WTC11 (cell line): Measurements from ENCODE around the gene DNASE1L2. TPM values are rescaled to one million over a fixed set of nuclear protein-coding genes. Genes with fewer than 3 reads are reported as not detected.
"Not testable (repeated sequence)": the region's sequence is repeated elsewhere in the genome, so short reads cannot be mapped to it uniquely, and the experiment has no call there.

Source experiments
- ATAC-seq: fragments of 200-7000 bp; cut with Tn5 transposase; 2 replicates; pipeline ENCODE4 v1.10.0; 2021; ENCODE audit warnings: mild to moderate bottlenecking, moderate library complexity
- CTCF ChIA-PET: fragments of 300-600 bp; sonication (Branson Sonifier 250); formaldehyde crosslinking; loops from one replicate; lab custom pipeline; 2021; ENCODE audit warnings: antibody characterized with exemption; lab: Charles Lee
- POLR2A ChIA-PET: fragments of 350-600 bp; sonication (Branson Sonifier 250); formaldehyde crosslinking; loops from one replicate; lab custom pipeline; 2021; ENCODE audit warnings: antibody characterized with exemption; lab: Charles Lee
- DNase-seq: peaks from one replicate; pipeline ENCODE4 v3.0.0; 2021; ENCODE audit warnings: low spot score
- H3K27ac Mint-ChIP-seq: 2 replicates; pipeline ENCODE4 v1.8.0; 2021; ENCODE audit warnings: mixed read lengths
- H3K27me3 Mint-ChIP-seq: 2 replicates; pipeline ENCODE4 v1.8.0; 2021; ENCODE audit warnings: low read depth, mild to moderate bottlenecking, moderate library complexity, mixed read lengths
- H3K36me3 Mint-ChIP-seq: 2 replicates; pipeline ENCODE4 v1.8.0; 2021; ENCODE audit warnings: mixed read lengths
- H3K4me1 Mint-ChIP-seq: 2 replicates; pipeline ENCODE4 v1.8.0; 2022; ENCODE audit warnings: mixed read lengths
- H3K4me3 Mint-ChIP-seq: 2 replicates; pipeline ENCODE4 v1.8.0; 2021; ENCODE audit warnings: mild to moderate bottlenecking, moderate library complexity, mixed read lengths
- H3K9me3 Mint-ChIP-seq: 2 replicates; pipeline ENCODE4 v1.8.0; 2021; ENCODE audit warnings: mixed read lengths
- CBFB ChIP-seq: sonication (generic); formaldehyde crosslinking; IDR thresholded peaks from 2 replicates; pipeline ENCODE4 v1.8.1; 2022; ENCODE audit warnings: mild to moderate bottlenecking, low read depth, missing genetic modification reagents
- E2F1 ChIP-seq: sonication (generic); formaldehyde crosslinking; IDR thresholded peaks from 2 replicates; pipeline ENCODE4 v1.8.0; 2022; ENCODE audit warnings: mild to moderate bottlenecking, missing genetic modification reagents
- ESRRA ChIP-seq: sonication (generic); formaldehyde crosslinking; IDR thresholded peaks from 2 replicates; pipeline ENCODE4 v1.8.1; 2022; ENCODE audit warnings: mild to moderate bottlenecking, missing genetic modification reagents, borderline replicate concordance
- FOXJ3 ChIP-seq: sonication (generic); formaldehyde crosslinking; IDR thresholded peaks from 2 replicates; pipeline ENCODE4 v1.9.0; 2021; ENCODE audit warnings: missing genetic modification reagents, mild to moderate bottlenecking, borderline replicate concordance
- FOXP1 ChIP-seq: sonication (generic); formaldehyde crosslinking; IDR thresholded peaks from 2 replicates; pipeline ENCODE4 v1.8.0; 2022; ENCODE audit warnings: missing genetic modification reagents, mild to moderate bottlenecking, moderate library complexity, borderline replicate concordance
- IRF1 ChIP-seq: sonication (generic); formaldehyde crosslinking; IDR thresholded peaks from 2 replicates; pipeline ENCODE4 v1.8.0; 2023; ENCODE audit warnings: missing genetic modification reagents
- JAZF1 ChIP-seq: fragments of 250-450 bp; sonication (Bioruptor Pico); IDR thresholded peaks from 2 replicates; pipeline ENCODE4 v1.9.0; 2021; ENCODE audit warnings: moderate library complexity, mild to moderate bottlenecking, inconsistent platforms
- MXD4 ChIP-seq: fragments of 250-450 bp; sonication (Bioruptor Pico); IDR thresholded peaks from 2 replicates; pipeline ENCODE4 v1.8.0; 2021; ENCODE audit warnings: mild to moderate bottlenecking, moderate library complexity, borderline replicate concordance
- NFE2L1 ChIP-seq: sonication (generic); formaldehyde crosslinking; IDR thresholded peaks from 2 replicates; pipeline ENCODE4 v1.8.1; 2023; ENCODE audit warnings: missing genetic modification reagents
- PRRX2 ChIP-seq: fragments of 250-450 bp; sonication (Bioruptor Pico); IDR thresholded peaks from 2 replicates; pipeline ENCODE4 v1.8.0; 2021; ENCODE audit warnings: mild to moderate bottlenecking
- SP1 ChIP-seq: sonication (generic); formaldehyde crosslinking; conservative IDR thresholded peaks from 2 replicates; pipeline ENCODE4 v1.8.1; 2022; ENCODE audit warnings: missing genetic modification reagents
- TCF7 ChIP-seq: sonication (generic); formaldehyde crosslinking; IDR thresholded peaks from 2 replicates; pipeline ENCODE4 v1.8.0; 2022; ENCODE audit warnings: mild to moderate bottlenecking, low read depth, missing genetic modification reagents, moderate library complexity
- TEAD1 ChIP-seq: sonication (generic); formaldehyde crosslinking; IDR thresholded peaks from 2 replicates; pipeline ENCODE4 v1.8.0; 2022; ENCODE audit warnings: mild to moderate bottlenecking, missing genetic modification reagents
- TP53 ChIP-seq: sonication (generic); formaldehyde crosslinking; IDR thresholded peaks from 2 replicates; pipeline ENCODE4 v1.8.1; 2023; ENCODE audit warnings: mild to moderate bottlenecking, missing genetic modification reagents
- ZBTB43 ChIP-seq: sonication (generic); formaldehyde crosslinking; IDR thresholded peaks from 2 replicates; pipeline ENCODE4 v1.8.1; 2023; ENCODE audit warnings: mild to moderate bottlenecking, missing genetic modification reagents
- ZNF121 ChIP-seq: sonication (generic); formaldehyde crosslinking; IDR thresholded peaks from 2 replicates; pipeline ENCODE4 v1.8.0; 2023; ENCODE audit warnings: missing genetic modification reagents
- ZNF512 ChIP-seq: sonication (generic); formaldehyde crosslinking; IDR thresholded peaks from 2 replicates; pipeline ENCODE4 v1.8.1; 2022; ENCODE audit warnings: missing genetic modification reagents, borderline replicate concordance
- ZSCAN18 ChIP-seq: fragments of 250-450 bp; sonication (Bioruptor Pico); IDR thresholded peaks from 2 replicates; pipeline ENCODE4 v2.1.2; 2022; ENCODE audit warnings: mild to moderate bottlenecking, moderate library complexity
- total RNA-seq: library from RNA; stranded (reverse); gene quantifications from 3 replicates; pipeline ENCODE4 v1.2.3, GENCODE V29; 2021

Gene DNASE1L2
- total RNA-seq, 1 experiment from 2014 or later: 0.66 TPM

GRCh38 chr16:2199621-2200139, 36.6 kb upstream of the DNASE1L2 start:
- Mint-ChIP-seq H3K27ac (no peak overlapping the region), H3K27me3 (peaks cover 56% of the 10 kb centered on the region), H3K36me3 (no peaks in the 10 kb centered on the region), H3K9me3 (no peaks in the 10 kb centered on the region), H3K4me3 (no peak overlapping the region), H3K4me1 (peaks cover 8% of the 10 kb centered on the region)
- ATAC-seq: no peak
- no peak for DNase-seq
- CTCF ChIA-PET: interaction anchor here (0.9 kb wide), 1 partner anchor 15 kb away, joined by 3 read pairs; no protein-coding TSS in a partner anchor
- POLR2A ChIA-PET: interaction anchor here (0.5 to 1.1 kb wide), 2 partner anchors 11 to 47 kb away, joined by 4 to 7 read pairs; partner anchors contain the start of gene BRICD5
- no peak for TF ChIP-seq FOXP1 (CRISPR knock-in tag)
- TF ChIP-seq CBFB: no peak
- TF ChIP-seq FOXJ3 (CRISPR knock-in tag): no peak
- TF ChIP-seq SP1 (CRISPR knock-in tag): no peak
- TF ChIP-seq ZBTB43 (CRISPR knock-in tag): no peak
- no peak for TF ChIP-seq E2F1 (CRISPR knock-in tag)

GRCh38 chr16:2200313-2200712, 35.9 kb upstream of the DNASE1L2 start:
- Mint-ChIP-seq H3K9me3 (no peaks in the 10 kb centered on the region), H3K4me3 (no peak overlapping the region), H3K27me3 (peaks cover 56% of the 10 kb centered on the region)
- ChIA-PET CTCF (interaction anchor here (0.9 kb wide), 1 partner anchor 15 kb away, joined by 3 read pairs; no protein-coding TSS in a partner anchor), POLR2A (interaction anchor here (1.1 kb wide), 1 partner anchor 10 kb away, joined by 4 read pairs; the partner anchor contains the start of gene BRICD5)
- no peak for ATAC-seq
- TF ChIP-seq TCF7 (CRISPR knock-in tag) (no peak), MXD4 (CRISPR knock-in tag) (no peak), JAZF1 (CRISPR knock-in tag) (no peak), ZNF121 (no peak), NFE2L1 (CRISPR knock-in tag) (no peak), TEAD1 (CRISPR knock-in tag) (no peak)
- TF ChIP-seq, all 79 proteins: peak for 0
- peaks cover 5% of the 10 kb centered on the region for H3K4me1 Mint-ChIP-seq
- DNase-seq: no peak
- no peak overlapping the region for H3K27ac Mint-ChIP-seq
- no peaks in the 10 kb centered on the region for H3K36me3 Mint-ChIP-seq

GRCh38 chr16:2203119-2203688, 33.0 kb upstream of the DNASE1L2 start:
- POLR2A ChIA-PET: interaction anchor here (0.7 kb wide), 1 partner anchor 68 kb away, joined by 3 read pairs; no protein-coding TSS in a partner anchor
- Mint-ChIP-seq H3K4me1 (peaks cover 11% of the 10 kb centered on the region), H3K4me3 (peak overlapping the region; percentile 35; the same call in 1 of the 2 replicates), H3K36me3 (peaks cover 13% of the 10 kb centered on the region), H3K27me3 (peaks cover 43% of the 10 kb centered on the region)
- DNase-seq, H3K27ac Mint-ChIP-seq, ATAC-seq, H3K9me3 Mint-ChIP-seq: not testable (repeated sequence)
- CTCF ChIA-PET: interaction anchor here (1.4 kb wide), 1 partner anchor 8 kb away, joined by 12 read pairs; no protein-coding TSS in a partner anchor

- H3K36me3 Mint-ChIP-seq: peaks cover 14% of the 10 kb centered on the region
- no peak for DNase-seq
- H3K4me1 Mint-ChIP-seq: peaks cover 11% of the 10 kb centered on the region
- H3K27ac Mint-ChIP-seq: 0 out of 2 replicates have a peak overlapping the region, but pooled peaks have one; percentile 0
- no peak for TF ChIP-seq ZSCAN18 (CRISPR knock-in tag)
- no peak for TF ChIP-seq ZNF512
- TF ChIP-seq ESRRA (CRISPR knock-in tag): no peak
- TF ChIP-seq IRF1 (CRISPR knock-in tag): no peak
- 0 out of 2 replicates have a peak, but pooled peaks have one; percentile 14 for TF ChIP-seq TP53 (CRISPR knock-in tag)
- no peak for TF ChIP-seq PRRX2 (CRISPR knock-in tag)
- ATAC-seq: peak; percentile 4; the same call in 1 of the 2 replicates
- peak overlapping the region; percentile 60 for H3K4me3 Mint-ChIP-seq
- ChIA-PET POLR2A (interaction anchor here (0.6 to 1.5 kb wide), 3 partner anchors 10 to 49 kb away, joined by 3 to 4 read pairs (median 3); partner anchors contain the start of genes ECI1, PGP and TRAF7), CTCF (interaction anchor here (1.0 to 2.7 kb wide), 2 partner anchors 9 to 224 kb away, joined by 4 to 13 read pairs; partner anchors contain the start of gene CASKIN1)
- H3K9me3 Mint-ChIP-seq: no peaks in the 10 kb centered on the region
- H3K27me3 Mint-ChIP-seq: peaks cover 32% of the 10 kb centered on the region
Measured at GRCh38 chr16:2204416-2205103, 31.7 kb upstream of the DNASE1L2 start.
